Omental fat pad (tissue), 4 donors: ENCODE data around the gene BLCAP. TPM values are rescaled to one million over a fixed set of nuclear protein-coding genes. Genes with fewer than 3 reads are reported as not detected.

Experiments used
- ATAC-seq: fragments of 150-250 bp; one replicate; pipeline ENCODE4 v1.9.1; 2016; ENCODE audit warnings: mild to moderate bottlenecking, moderate library complexity; ENCODE audit not compliant: low FRiP score
- DNase-seq: peaks from one replicate; pipeline ENCODE4 v3.0.0-alpha.2; 2019; ENCODE audit warnings: low spot score
- CTCF ChIP-seq, 3 donors: fragments of 450-650 bp; IDR thresholded peaks; one replicate each; pipeline ENCODE4 v1.5.1; 2016 to 2017; ENCODE audit warnings: antibody characterized with exemption in 3 of 3, mild to moderate bottlenecking in 3 of 3, moderate library complexity in 2 of 3
- total RNA-seq, 4 donors: library from RNA; depleted of rRNA; stranded (reverse); fragments of >200 nt; gene quantifications; one replicate each; pipeline ENCODE4 v1.1.0, GENCODE V29; 2016

The BLCAP gene
- total RNA-seq, 4 donors from 2014 or later: 58.6 to 197 (median 82.1) TPM

- ATAC-seq (no peak), DNase-seq (no peak)
- TF ChIP-seq CTCF (IDR thresholded peaks at IDR 0.05): no peak
Measured at GRCh38 chr20:37518606-37519507, 8.8 kb downstream of the BLCAP start.

GRCh38 chr20:37518059-37518458 lies 9.6 kb downstream of the BLCAP start:
- TF ChIP-seq CTCF (IDR thresholded peaks at IDR 0.05): no peak
- ATAC-seq (no peak), DNase-seq (no peak)

GRCh38 chr20:37516811-37517750 lies 10.6 kb downstream of the BLCAP start:
- TF ChIP-seq CTCF (IDR thresholded peaks at IDR 0.05): no peak
- ATAC-seq (no peak), DNase-seq (no peak)

- no peak for TF ChIP-seq CTCF (IDR thresholded peaks at IDR 0.05)
- DNase-seq: no peak
- no peak for ATAC-seq
Measured at GRCh38 chr20:37515876-37516275, 11.8 kb downstream of the BLCAP start.

GRCh38 chr20:37513779-37514359 lies 13.8 kb downstream of the BLCAP start:
- ATAC-seq (no peak), DNase-seq (no peak)
- TF ChIP-seq CTCF (IDR thresholded peaks at IDR 0.05): no peak

GRCh38 chr20:37511610-37512275 lies 15.9 kb downstream of the BLCAP start:
- ATAC-seq: no peak
- no peak for DNase-seq

More at GRCh38 chr20:37511610-37512275, 15.9 kb downstream of the BLCAP start:
- TF ChIP-seq CTCF (IDR thresholded peaks at IDR 0.05): no peak
